MM.1S (cell line): ENCODE results near the gene STRA6.

Experiments used
- DNase-seq: peaks from one replicate; pipeline ENCODE4 v3.0.0-alpha.2; 2015
- H2AFZ ChIP-seq: fragments of 300-600 bp; sonication (generic); 2 replicates; pipeline ENCODE4 v1.6.0; 2016; ENCODE audit warnings: antibody characterized with exemption, low read length
- H3F3A ChIP-seq: fragments of 300-600 bp; sonication (generic); 2 replicates; pipeline ENCODE4 v1.6.1; 2016; ENCODE audit warnings: mild to moderate bottlenecking, antibody characterized with exemption, low read length, moderate library complexity, mixed read lengths; ENCODE audit not compliant: insufficient read depth
- H3K27ac ChIP-seq: fragments of 300-600 bp; sonication (generic); 2 replicates; pipeline ENCODE4 v1.5.1; 2016; ENCODE audit warnings: mild to moderate bottlenecking, low read length
- H3K27me3 ChIP-seq: fragments of 300-600 bp; sonication (generic); replicated peaks from 2 replicates; pipeline ENCODE4 v1.6.0; 2016; ENCODE audit warnings: low read length; ENCODE audit not compliant: insufficient read depth
- H3K36me3 ChIP-seq: fragments of 300-600 bp; sonication (generic); replicated peaks from 2 replicates; pipeline ENCODE4 v1.6.1; 2016; ENCODE audit warnings: mild to moderate bottlenecking, low read length, mixed read lengths; ENCODE audit not compliant: insufficient read depth
- H3K4me1 ChIP-seq: fragments of 300-600 bp; sonication (generic); 2 replicates; pipeline ENCODE4 v1.6.1; 2016; ENCODE audit warnings: low read length, mixed read lengths
- H3K4me2 ChIP-seq: fragments of 300-600 bp; sonication (generic); 2 replicates; pipeline ENCODE4 v1.6.0; 2016; ENCODE audit warnings: low read depth, low read length
- H3K4me3 ChIP-seq: fragments of 300-600 bp; sonication (generic); 2 replicates; pipeline ENCODE4 v1.5.1; 2016; ENCODE audit warnings: low read length, mixed read lengths
- H3K79me2 ChIP-seq: fragments of 300-600 bp; sonication (generic); 2 replicates; pipeline ENCODE4 v1.6.1; 2016; ENCODE audit warnings: mixed run types, low read length, mixed read lengths
- H3K9ac ChIP-seq: fragments of 300-600 bp; sonication (generic); 2 replicates; pipeline ENCODE4 v1.6.1; 2016; ENCODE audit warnings: low read length, mixed read lengths
- H3K9me2 ChIP-seq: fragments of 300-600 bp; sonication (generic); replicated peaks from 2 replicates; pipeline ENCODE4 v1.6.1; 2016; ENCODE audit warnings: mild to moderate bottlenecking, low read length, mixed read lengths; ENCODE audit not compliant: insufficient read depth
- H3K9me3 ChIP-seq: fragments of 300-600 bp; sonication (generic); replicated peaks from 2 replicates; pipeline ENCODE4 v1.6.1; 2016; ENCODE audit warnings: mild to moderate bottlenecking, low read length, mixed read lengths; ENCODE audit not compliant: insufficient read depth
- H4K20me1 ChIP-seq: fragments of 300-600 bp; sonication (generic); 2 replicates; pipeline ENCODE4 v1.6.1; 2016; ENCODE audit warnings: mild to moderate bottlenecking, low read length, moderate library complexity, mixed read lengths; ENCODE audit not compliant: insufficient read depth
- EZH2 ChIP-seq: fragments of 300-600 bp; sonication (generic); optimal IDR thresholded peaks from 2 replicates; pipeline ENCODE3; 2017; ENCODE audit warnings: low read depth, mild to moderate bottlenecking, antibody characterized with exemption, low read length, mixed read lengths
- EZH2phosphoT487 ChIP-seq: fragments of 300-600 bp; sonication (generic); IDR thresholded peaks from 2 replicates; pipeline ENCODE4 v1.6.1; 2018; ENCODE audit warnings: antibody characterized with exemption, low read length
- TF ChIP-seq, protein P1 (sequence below): fragments of 300-600 bp; sonication (generic); IDR thresholded peaks from 2 replicates; pipeline ENCODE4 v1.5.1; 2016; ENCODE audit warnings: antibody characterized with exemption, low read length, mixed read lengths

The STRA6 gene

DNA sequence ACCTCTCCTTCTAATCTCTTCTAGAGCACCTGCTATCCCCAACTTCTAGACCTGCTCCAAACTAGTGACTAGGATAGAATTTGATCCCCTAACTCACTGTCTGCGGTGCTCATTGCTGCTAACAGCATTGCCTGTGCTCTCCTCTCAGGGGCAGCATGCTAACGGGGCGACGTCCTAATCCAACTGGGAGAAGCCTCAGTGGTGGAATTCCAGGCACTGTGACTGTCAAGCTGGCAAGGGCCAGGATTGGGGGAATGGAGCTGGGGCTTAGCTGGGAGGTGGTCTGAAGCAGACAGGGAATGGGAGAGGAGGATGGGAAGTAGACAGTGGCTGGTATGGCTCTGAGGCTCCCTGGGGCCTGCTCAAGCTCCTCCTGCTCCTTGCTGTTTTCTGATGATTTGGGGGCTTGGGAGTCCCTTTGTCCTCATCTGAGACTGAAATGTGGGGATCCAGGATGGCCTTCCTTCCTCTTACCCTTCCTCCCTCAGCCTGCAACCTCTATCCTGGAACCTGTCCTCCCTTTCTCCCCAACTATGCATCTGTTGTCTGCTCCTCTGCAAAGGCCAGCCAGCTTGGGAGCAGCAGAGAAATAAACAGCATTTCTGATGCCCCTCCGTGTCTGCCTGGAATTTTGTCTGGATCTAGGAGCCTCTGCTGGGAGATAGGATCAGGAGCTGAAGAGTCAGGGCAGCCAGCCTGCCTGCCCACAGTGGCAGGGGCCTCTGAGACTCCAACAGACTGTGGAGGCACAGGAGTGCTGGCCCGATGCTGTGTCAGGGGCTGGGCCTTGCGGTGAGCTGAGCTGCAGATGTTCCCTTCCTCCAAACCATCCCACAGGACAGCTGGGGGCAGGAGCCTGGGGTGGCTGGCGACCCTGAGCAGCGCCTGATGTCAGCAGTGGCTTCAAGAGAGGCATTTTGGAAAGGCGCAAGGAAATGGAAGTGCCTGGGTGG is 26.0 kb downstream of the STRA6 start:
- Histone ChIP-seq H3K9ac (no peak overlapping the region), H3K27ac (no peak overlapping the region), H3K36me3 (no peaks in the 10 kb centered on the region), H3K79me2 (no peaks in the 10 kb centered on the region), H4K20me1 (no peaks in the 10 kb centered on the region), H3F3A (no peaks in the 10 kb centered on the region), H3K4me1 (no peaks in the 10 kb centered on the region), H3K9me3 (no peaks in the 10 kb centered on the region), H2AFZ (no peak overlapping the region), H3K9me2 (no peaks in the 10 kb centered on the region), H3K27me3 (peaks cover 78% of the 10 kb centered on the region), H3K4me3 (no peak overlapping the region), H3K4me2 (no peak overlapping the region)
- no peak for DNase-seq
- TF ChIP-seq EZH2phosphoT487, result no peak
- TF ChIP-seq EZH2, result no peak
- TF ChIP-seq, protein P1, sequence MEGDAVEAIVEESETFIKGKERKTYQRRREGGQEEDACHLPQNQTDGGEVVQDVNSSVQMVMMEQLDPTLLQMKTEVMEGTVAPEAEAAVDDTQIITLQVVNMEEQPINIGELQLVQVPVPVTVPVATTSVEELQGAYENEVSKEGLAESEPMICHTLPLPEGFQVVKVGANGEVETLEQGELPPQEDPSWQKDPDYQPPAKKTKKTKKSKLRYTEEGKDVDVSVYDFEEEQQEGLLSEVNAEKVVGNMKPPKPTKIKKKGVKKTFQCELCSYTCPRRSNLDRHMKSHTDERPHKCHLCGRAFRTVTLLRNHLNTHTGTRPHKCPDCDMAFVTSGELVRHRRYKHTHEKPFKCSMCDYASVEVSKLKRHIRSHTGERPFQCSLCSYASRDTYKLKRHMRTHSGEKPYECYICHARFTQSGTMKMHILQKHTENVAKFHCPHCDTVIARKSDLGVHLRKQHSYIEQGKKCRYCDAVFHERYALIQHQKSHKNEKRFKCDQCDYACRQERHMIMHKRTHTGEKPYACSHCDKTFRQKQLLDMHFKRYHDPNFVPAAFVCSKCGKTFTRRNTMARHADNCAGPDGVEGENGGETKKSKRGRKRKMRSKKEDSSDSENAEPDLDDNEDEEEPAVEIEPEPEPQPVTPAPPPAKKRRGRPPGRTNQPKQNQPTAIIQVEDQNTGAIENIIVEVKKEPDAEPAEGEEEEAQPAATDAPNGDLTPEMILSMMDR, result no peak

DNA sequence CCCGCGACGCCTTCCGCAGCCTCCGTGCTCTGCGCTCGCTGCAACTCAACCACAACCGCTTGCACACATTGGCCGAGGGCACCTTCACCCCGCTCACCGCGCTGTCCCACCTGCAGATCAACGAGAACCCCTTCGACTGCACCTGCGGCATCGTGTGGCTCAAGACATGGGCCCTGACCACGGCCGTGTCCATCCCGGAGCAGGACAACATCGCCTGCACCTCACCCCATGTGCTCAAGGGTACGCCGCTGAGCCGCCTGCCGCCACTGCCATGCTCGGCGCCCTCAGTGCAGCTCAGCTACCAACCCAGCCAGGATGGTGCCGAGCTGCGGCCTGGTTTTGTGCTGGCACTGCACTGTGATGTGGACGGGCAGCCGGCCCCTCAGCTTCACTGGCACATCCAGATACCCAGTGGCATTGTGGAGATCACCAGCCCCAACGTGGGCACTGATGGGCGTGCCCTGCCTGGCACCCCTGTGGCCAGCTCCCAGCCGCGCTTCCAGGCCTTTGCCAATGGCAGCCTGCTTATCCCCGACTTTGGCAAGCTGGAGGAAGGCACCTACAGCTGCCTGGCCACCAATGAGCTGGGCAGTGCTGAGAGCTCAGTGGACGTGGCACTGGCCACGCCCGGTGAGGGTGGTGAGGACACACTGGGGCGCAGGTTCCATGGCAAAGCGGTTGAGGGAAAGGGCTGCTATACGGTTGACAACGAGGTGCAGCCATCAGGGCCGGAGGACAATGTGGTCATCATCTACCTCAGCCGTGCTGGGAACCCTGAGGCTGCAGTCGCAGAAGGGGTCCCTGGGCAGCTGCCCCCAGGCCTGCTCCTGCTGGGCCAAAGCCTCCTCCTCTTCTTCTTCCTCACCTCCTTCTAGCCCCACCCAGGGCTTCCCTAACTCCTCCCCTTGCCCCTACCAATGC is 27.1 kb downstream of the STRA6 start:
- Histone ChIP-seq H3K27me3 (peaks cover 78% of the 10 kb centered on the region), H3K4me2 (no peak overlapping the region), H4K20me1 (no peaks in the 10 kb centered on the region), H3K36me3 (no peaks in the 10 kb centered on the region), H3K9ac (no peak overlapping the region), H3K9me2 (no peaks in the 10 kb centered on the region), H3K27ac (no peak overlapping the region), H3K4me1 (no peaks in the 10 kb centered on the region), H3F3A (no peaks in the 10 kb centered on the region), H2AFZ (no peak overlapping the region), H3K79me2 (no peaks in the 10 kb centered on the region), H3K4me3 (no peak overlapping the region), H3K9me3 (no peaks in the 10 kb centered on the region)
- no peak for DNase-seq
- no peak for TF ChIP-seq EZH2phosphoT487
- TF ChIP-seq, protein P1, result no peak

DNA sequence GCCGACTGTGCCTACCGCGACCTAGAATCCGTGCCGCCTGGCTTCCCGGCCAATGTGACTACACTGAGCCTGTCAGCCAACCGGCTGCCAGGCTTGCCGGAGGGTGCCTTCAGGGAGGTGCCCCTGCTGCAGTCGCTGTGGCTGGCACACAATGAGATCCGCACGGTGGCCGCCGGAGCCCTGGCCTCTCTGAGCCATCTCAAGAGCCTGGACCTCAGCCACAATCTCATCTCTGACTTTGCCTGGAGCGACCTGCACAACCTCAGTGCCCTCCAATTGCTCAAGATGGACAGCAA is 27.7 kb downstream of the STRA6 start:
- no peaks in the 10 kb centered on the region for H3K36me3 ChIP-seq
- peaks cover 82% of the 10 kb centered on the region for H3K27me3 ChIP-seq
- no peaks in the 10 kb centered on the region for H3K79me2 ChIP-seq
- H3K4me1 ChIP-seq, result no peaks in the 10 kb centered on the region
- H3K27ac ChIP-seq, result no peak overlapping the region
- no peaks in the 10 kb centered on the region for H3K9me2 ChIP-seq
- TF ChIP-seq, protein P1, result no peak
- TF ChIP-seq EZH2 (no peak), EZH2phosphoT487 (no peak)
- H3F3A ChIP-seq, result no peaks in the 10 kb centered on the region
- H3K9me3 ChIP-seq, result no peaks in the 10 kb centered on the region
- no peak for DNase-seq
- H4K20me1 ChIP-seq, result no peaks in the 10 kb centered on the region
- H3K4me2 ChIP-seq, result no peak overlapping the region
- no peak overlapping the region for H3K4me3 ChIP-seq
- no peak overlapping the region for H3K9ac ChIP-seq
- no peak overlapping the region for H2AFZ ChIP-seq
